Activated T-helper 2 cell treated with anti-CD3 and anti-CD28 coated beads, Interferon-gamma antibody, Interleukin-2, Interleukin-4, amounts not matched to agents 10 μg/mL and 5 μg/mL and 100 μg/mL, durations not matched to agents 14 hours and 24 hours and 36 hours (primary cell): ENCODE data around the gene TTPAL. TPM values are rescaled to one million over a fixed set of nuclear protein-coding genes. Genes with fewer than 3 reads are reported as not detected.
A peak's percentile ranks its signal among the peaks of the same experiment; 100 is the strongest.

Source experiments
- DNase-seq: peaks from one replicate; pipeline ENCODE4 v3.0.0; 2021; ENCODE audit warnings: low spot score
- H3K27ac Mint-ChIP-seq: one replicate; pipeline ENCODE4 v1.8.0; 2021; ENCODE audit warnings: mixed read lengths
- H3K27me3 Mint-ChIP-seq: one replicate; pipeline ENCODE4 v1.8.0; 2021; ENCODE audit warnings: low read depth, mixed read lengths
- H3K36me3 Mint-ChIP-seq: one replicate; pipeline ENCODE4 v1.8.0; 2021; ENCODE audit warnings: low read depth, mixed read lengths
- H3K4me1 Mint-ChIP-seq: one replicate; pipeline ENCODE4 v1.8.0; 2021; ENCODE audit warnings: low read depth, mixed read lengths
- H3K4me3 Mint-ChIP-seq: one replicate; pipeline ENCODE4 v1.8.0; 2021; ENCODE audit warnings: low read depth, mild to moderate bottlenecking, moderate library complexity, mixed read lengths
- H3K9me3 Mint-ChIP-seq: one replicate; pipeline ENCODE4 v1.8.0; 2021; ENCODE audit warnings: mixed read lengths
- intact Hi-C: fragments of 100-400 bp; cut with micrococcal nuclease; formaldehyde crosslinking; loops from one replicate; pipeline ENCODE4 v1.15.1; 2023
- total RNA-seq: library from RNA; stranded (reverse); gene quantifications from 2 replicates; pipeline ENCODE4 v1.2.3, GENCODE V29; 2022

The TTPAL gene
- total RNA-seq, 1 donor from 2014 or later: 19.7 TPM

GRCh38 chr20:44495802-44496481 is 20.3 kb downstream of the TTPAL start:
- DNase-seq: no peak
- intact Hi-C loops: loop anchor here (2.0 kb wide), 1 partner anchor 19 kb away; no protein-coding TSS in a partner anchor
- peak overlapping the region; percentile 50 for H3K27ac Mint-ChIP-seq
- peaks cover 27% of the 10 kb centered on the region for H3K4me1 Mint-ChIP-seq
- H3K36me3 Mint-ChIP-seq: peaks cover 79% of the 10 kb centered on the region
- H3K9me3 Mint-ChIP-seq: no peaks in the 10 kb centered on the region
- no peak overlapping the region for H3K4me3 Mint-ChIP-seq
- H3K27me3 Mint-ChIP-seq: no peaks in the 10 kb centered on the region

- peak overlapping the region; percentile 67 for H3K27ac Mint-ChIP-seq
- no peak overlapping the region for H3K4me3 Mint-ChIP-seq
- H3K4me1 Mint-ChIP-seq: peaks cover 21% of the 10 kb centered on the region
- no peak for DNase-seq
- H3K9me3 Mint-ChIP-seq: no peaks in the 10 kb centered on the region
- H3K27me3 Mint-ChIP-seq: no peaks in the 10 kb centered on the region
- H3K36me3 Mint-ChIP-seq: peaks cover 80% of the 10 kb centered on the region
- intact Hi-C loops: no loop called here
Observed at GRCh38 chr20:44496976-44497375, 21.3 kb downstream of the TTPAL start.

GRCh38 chr20:44497761-44498160 is 22.1 kb downstream of the TTPAL start:
- Mint-ChIP-seq H3K4me1 (peaks cover 21% of the 10 kb centered on the region), H3K27ac (no peak overlapping the region), H3K36me3 (peaks cover 76% of the 10 kb centered on the region), H3K9me3 (no peaks in the 10 kb centered on the region), H3K4me3 (no peak overlapping the region), H3K27me3 (no peaks in the 10 kb centered on the region)
- intact Hi-C loops: no loop called here
- DNase-seq: no peak

GRCh38 chr20:44500221-44500620 is 24.5 kb downstream of the TTPAL start:
- Mint-ChIP-seq H3K27me3 (no peaks in the 10 kb centered on the region), H3K36me3 (peaks cover 78% of the 10 kb centered on the region), H3K27ac (no peak overlapping the region), H3K9me3 (no peaks in the 10 kb centered on the region), H3K4me1 (peaks cover 20% of the 10 kb centered on the region), H3K4me3 (no peak overlapping the region)
- intact Hi-C loops: no loop called here
- DNase-seq: no peak

GRCh38 chr20:44501448-44501847 is 25.8 kb downstream of the TTPAL start:
- intact Hi-C loops: no loop called here

GRCh38 chr20:44502968-44503367 is 27.3 kb downstream of the TTPAL start:
- Mint-ChIP-seq H3K27me3 (no peaks in the 10 kb centered on the region), H3K4me1 (no peaks in the 10 kb centered on the region), H3K9me3 (no peaks in the 10 kb centered on the region), H3K27ac (no peak overlapping the region), H3K36me3 (peaks cover 63% of the 10 kb centered on the region), H3K4me3 (no peak overlapping the region)
- intact Hi-C loops: no loop called here
- no peak for DNase-seq

More at GRCh38 chr20:44501448-44501847, 25.8 kb downstream of the TTPAL start:
- Mint-ChIP-seq H3K4me3 (no peak overlapping the region), H3K27ac (no peak overlapping the region), H3K27me3 (no peaks in the 10 kb centered on the region), H3K36me3 (peaks cover 67% of the 10 kb centered on the region), H3K4me1 (peaks cover 10% of the 10 kb centered on the region), H3K9me3 (no peaks in the 10 kb centered on the region)
- DNase-seq: no peak

GRCh38 chr20:44504402-44505307 is 29.0 kb downstream of the TTPAL start:
- no peaks in the 10 kb centered on the region for H3K9me3 Mint-ChIP-seq
- H3K4me3 Mint-ChIP-seq: no peak overlapping the region
- intact Hi-C loops: no loop called here
- H3K4me1 Mint-ChIP-seq: no peaks in the 10 kb centered on the region
- H3K27me3 Mint-ChIP-seq: no peaks in the 10 kb centered on the region
- peaks cover 62% of the 10 kb centered on the region for H3K36me3 Mint-ChIP-seq
- H3K27ac Mint-ChIP-seq: no peak overlapping the region
- DNase-seq: no peak

GRCh38 chr20:44509762-44510161 is 34.1 kb downstream of the TTPAL start:
- no peak overlapping the region for H3K27ac Mint-ChIP-seq
- no peak overlapping the region for H3K4me3 Mint-ChIP-seq
- peaks cover 9% of the 10 kb centered on the region for H3K4me1 Mint-ChIP-seq
- intact Hi-C loops: no loop called here
- H3K9me3 Mint-ChIP-seq: no peaks in the 10 kb centered on the region
- H3K27me3 Mint-ChIP-seq: no peaks in the 10 kb centered on the region
- DNase-seq: no peak
- peaks cover 48% of the 10 kb centered on the region for H3K36me3 Mint-ChIP-seq

- no peaks in the 10 kb centered on the region for H3K27me3 Mint-ChIP-seq
Observed at GRCh38 chr20:44513871-44514270, 38.2 kb downstream of the TTPAL start.

GRCh38 chr20:44516491-44516890 is 40.8 kb downstream of the TTPAL start:
- Mint-ChIP-seq H3K4me1 (peaks cover 34% of the 10 kb centered on the region), H3K27me3 (no peaks in the 10 kb centered on the region), H3K9me3 (no peaks in the 10 kb centered on the region), H3K36me3 (peaks cover 35% of the 10 kb centered on the region), H3K27ac (no peak overlapping the region), H3K4me3 (no peak overlapping the region)
- intact Hi-C loops: no loop called here
- no peak for DNase-seq

More at GRCh38 chr20:44513871-44514270, 38.2 kb downstream of the TTPAL start:
- Mint-ChIP-seq H3K9me3 (no peaks in the 10 kb centered on the region), H3K4me3 (no peak overlapping the region), H3K27ac (no peak overlapping the region), H3K36me3 (peaks cover 38% of the 10 kb centered on the region), H3K4me1 (peaks cover 20% of the 10 kb centered on the region)
- no peak for DNase-seq
- intact Hi-C loops: no loop called here

GRCh38 chr20:44517454-44517853 is 41.8 kb downstream of the TTPAL start:
- Mint-ChIP-seq H3K9me3 (no peaks in the 10 kb centered on the region), H3K4me1 (peaks cover 40% of the 10 kb centered on the region), H3K4me3 (no peak overlapping the region), H3K27ac (no peak overlapping the region), H3K36me3 (peaks cover 30% of the 10 kb centered on the region), H3K27me3 (no peaks in the 10 kb centered on the region)
- intact Hi-C loops: no loop called here
- DNase-seq: no peak

- no peak for DNase-seq
- intact Hi-C loops: no loop called here
- no peak overlapping the region for H3K4me3 Mint-ChIP-seq
- peaks cover 44% of the 10 kb centered on the region for H3K4me1 Mint-ChIP-seq
- peaks cover 24% of the 10 kb centered on the region for H3K36me3 Mint-ChIP-seq
- no peaks in the 10 kb centered on the region for H3K27me3 Mint-ChIP-seq
- no peaks in the 10 kb centered on the region for H3K9me3 Mint-ChIP-seq
- H3K27ac Mint-ChIP-seq: peak overlapping the region; percentile 31
Observed at GRCh38 chr20:44518248-44518647, 42.6 kb downstream of the TTPAL start.

GRCh38 chr20:44520881-44521280 is 45.2 kb downstream of the TTPAL start:
- Mint-ChIP-seq H3K9me3 (no peaks in the 10 kb centered on the region), H3K27ac (peak overlapping the region; percentile 50), H3K4me1 (peaks cover 38% of the 10 kb centered on the region), H3K27me3 (no peaks in the 10 kb centered on the region), H3K36me3 (peaks cover 15% of the 10 kb centered on the region), H3K4me3 (peak overlapping the region; percentile 81)
- intact Hi-C loops: no loop called here
- no peak for DNase-seq
